HEK293T (cell line): ENCODE data around the gene KCNQ1.

ENCODE experiments used
- CTCF ChIA-PET: fragments of 350-600 bp; formaldehyde crosslinking; extraction: SDS; loops from one replicate; lab custom pipeline; 2021; ENCODE audit warnings: antibody characterized with exemption, inconsistent platforms; lab: Yijun Ruan, JAX
- POLR2A ChIA-PET: fragments of 350-600 bp; formaldehyde crosslinking; extraction: SDS; loops from one replicate; lab custom pipeline; 2020; ENCODE audit warnings: antibody characterized with exemption, inconsistent platforms; lab: Yijun Ruan, JAX
- DNase-seq: peaks from one replicate; pipeline ENCODE4 v3.0.0; 2012; ENCODE audit warnings: mixed read lengths; ENCODE audit errors: extremely low spot score
- ARNT ChIP-seq: fragments of 450-650 bp; IDR thresholded peaks from 2 replicates; pipeline ENCODE4 v1.6.1; 2017; ENCODE audit warnings: mild to moderate bottlenecking
- BHLHE40 ChIP-seq: fragments of 450-650 bp; IDR thresholded peaks from 2 replicates; pipeline ENCODE4 v1.6.1; 2016; ENCODE audit warnings: mild to moderate bottlenecking, moderate library complexity, borderline replicate concordance
- CTBP1 ChIP-seq: fragments of 450-650 bp; IDR thresholded peaks from 2 replicates; pipeline ENCODE4 v1.6.1; 2016; ENCODE audit warnings: borderline replicate concordance
- ELF4 ChIP-seq: fragments of 450-650 bp; IDR thresholded peaks from 2 replicates; pipeline ENCODE4 v1.6.1; 2017; ENCODE audit warnings: antibody characterized with exemption
- FOXA1 ChIP-seq: fragments of 450-650 bp; IDR thresholded peaks from 2 replicates; pipeline ENCODE4 v1.6.1; 2016; ENCODE audit warnings: mild to moderate bottlenecking
- FOXK2 ChIP-seq: fragments of 450-650 bp; IDR thresholded peaks from 2 replicates; pipeline ENCODE4 v1.6.1; 2016; ENCODE audit warnings: mild to moderate bottlenecking
- FOXM1 ChIP-seq: fragments of 450-650 bp; IDR thresholded peaks from 2 replicates; pipeline ENCODE4 v1.6.1; 2017; ENCODE audit warnings: mild to moderate bottlenecking, borderline replicate concordance
- HDGF ChIP-seq: fragments of 450-650 bp; IDR thresholded peaks from 2 replicates; pipeline ENCODE4 v1.6.1; 2017; ENCODE audit warnings: antibody characterized with exemption, borderline replicate concordance
- L3MBTL2 ChIP-seq: fragments of 450-650 bp; conservative IDR thresholded peaks from 2 replicates; pipeline ENCODE4 v1.6.1; 2016; ENCODE audit warnings: mild to moderate bottlenecking
- LEF1 ChIP-seq: fragments of 450-650 bp; IDR thresholded peaks from 2 replicates; pipeline ENCODE4 v1.6.1; 2017; ENCODE audit warnings: mild to moderate bottlenecking, borderline replicate concordance
- NFRKB ChIP-seq: fragments of 450-650 bp; IDR thresholded peaks from 2 replicates; pipeline ENCODE4 v1.6.1; 2016; ENCODE audit warnings: mild to moderate bottlenecking, moderate library complexity
- PKNOX1 ChIP-seq: fragments of 450-650 bp; IDR thresholded peaks from 2 replicates; pipeline ENCODE4 v1.6.1; 2016
- SP1 ChIP-seq: fragments of 450-650 bp; IDR thresholded peaks from 2 replicates; pipeline ENCODE4 v1.6.1; 2017
- SUZ12 ChIP-seq: fragments of 450-650 bp; IDR thresholded peaks from 2 replicates; pipeline ENCODE4 v1.6.1; 2016; ENCODE audit warnings: mild to moderate bottlenecking
- TARDBP ChIP-seq: fragments of 450-650 bp; IDR thresholded peaks from 2 replicates; pipeline ENCODE4 v1.6.1; 2016
- ZNF384 ChIP-seq: fragments of 450-650 bp; IDR thresholded peaks from 2 replicates; pipeline ENCODE4 v1.6.1; 2016

The KCNQ1 gene

GRCh38 chr11:2411446-2412305, 33.1 kb upstream of the KCNQ1 start:
- DNase-seq, result no peak
- TF ChIP-seq FOXM1 (no peak), L3MBTL2 (no peak), PKNOX1 (no peak), HDGF (no peak), SUZ12 (no peak), ELF4 (no peak), NFRKB (no peak), CTBP1 (no peak), FOXA1 (no peak), BHLHE40 (no peak), SP1 (no peak), LEF1 (no peak), TARDBP (no peak), FOXK2 (no peak), ARNT (no peak)
- CTCF ChIA-PET, result no interaction called here
- POLR2A ChIA-PET, result no interaction called here

- POLR2A ChIA-PET, result no interaction called here
- TF ChIP-seq ELF4 (no peak), FOXA1 (no peak), BHLHE40 (no peak), LEF1 (no peak)
- no peak for DNase-seq
- CTCF ChIA-PET, result no interaction called here
These were observed 32.5 kb upstream of the KCNQ1 start for GRCh38 chr11:2412323-2412722.

GRCh38 chr11:2413742-2414579, 30.8 kb upstream of the KCNQ1 start:
- no peak for DNase-seq
- ChIA-PET CTCF (no interaction called here), POLR2A (interaction anchor here (1.1 kb wide), 1 partner anchor 9 kb away, joined by 3 read pairs; no protein-coding TSS in a partner anchor)
- TF ChIP-seq BHLHE40, result no peak
- TF ChIP-seq ARNT, result no peak
- no peak for TF ChIP-seq TARDBP
- no peak for TF ChIP-seq CTBP1
- no peak for TF ChIP-seq LEF1
- TF ChIP-seq ZNF384, result no peak
- TF ChIP-seq FOXA1, result no peak
- TF ChIP-seq FOXM1, result no peak
- TF ChIP-seq NFRKB, result no peak
- no peak for TF ChIP-seq SP1
- no peak for TF ChIP-seq L3MBTL2
- no peak for TF ChIP-seq FOXK2
- no peak for TF ChIP-seq PKNOX1

GRCh38 chr11:2414616-2415015, 30.2 kb upstream of the KCNQ1 start:
- ChIA-PET POLR2A (no interaction called here), CTCF (no interaction called here)
- DNase-seq, result no peak
- TF ChIP-seq ELF4, result no peak
- TF ChIP-seq ARNT, result no peak
- no peak for TF ChIP-seq FOXM1
- no peak for TF ChIP-seq SUZ12
- TF ChIP-seq ZNF384, result no peak
- no peak for TF ChIP-seq FOXK2
- TF ChIP-seq TARDBP, result no peak
- TF ChIP-seq NFRKB, result no peak
- no peak for TF ChIP-seq FOXA1
- TF ChIP-seq L3MBTL2, result no peak
- TF ChIP-seq BHLHE40, result no peak
- TF ChIP-seq LEF1, result no peak
- TF ChIP-seq HDGF, result no peak
- TF ChIP-seq CTBP1, result no peak
- no peak for TF ChIP-seq PKNOX1
- no peak for TF ChIP-seq SP1

- no peak for TF ChIP-seq SP1
- no peak for TF ChIP-seq BHLHE40
- TF ChIP-seq ELF4, result no peak
- ChIA-PET CTCF (no interaction called here), POLR2A (no interaction called here)
- no peak for DNase-seq
These were observed 29.6 kb upstream of the KCNQ1 start for GRCh38 chr11:2415171-2415570.
